AG08396 (cell line): ENCODE data around the gene CAP1.
"Not testable (repeated sequence)": the region's sequence is repeated elsewhere in the genome, so short reads cannot be mapped to it uniquely, and the experiment has no call there.

Experiments
- DNase-seq: peaks from one replicate; pipeline ENCODE4 v3.0.0; 2012; ENCODE audit warnings: low spot score, mixed read lengths

The CAP1 gene

GRCh38 chr1:40032240-40032891 is 8.2 kb upstream of the CAP1 start:
- peak; percentile 53 for DNase-seq

- no peak for DNase-seq
These were observed 5.7 kb upstream of the CAP1 start for GRCh38 chr1:40034869-40035268.

- peak; percentile 54 for DNase-seq
These were observed 4.0 kb upstream of the CAP1 start for GRCh38 chr1:40036574-40036973.

GRCh38 chr1:40037254-40037653 is 3.3 kb upstream of the CAP1 start:
- DNase-seq = not testable (repeated sequence)

GRCh38 chr1:40038697-40039096 is 1.8 kb upstream of the CAP1 start:
- DNase-seq = no peak

- DNase-seq = no peak
These were observed 1.2 kb upstream of the CAP1 start for GRCh38 chr1:40039245-40039756.

GRCh38 chr1:40039757-40040510 is 595 bp upstream of the CAP1 start:
- DNase-seq = peak; percentile 85

- DNase-seq = no peak
These were observed 923 bp downstream of the CAP1 start for GRCh38 chr1:40041466-40041838.

- no peak for DNase-seq
These were observed 1.8 kb downstream of the CAP1 start for GRCh38 chr1:40042341-40042740.

GRCh38 chr1:40044110-40044509 is 3.6 kb downstream of the CAP1 start:
- DNase-seq = no peak

GRCh38 chr1:40045182-40045581 is 4.7 kb downstream of the CAP1 start:
- no peak for DNase-seq

GRCh38 chr1:40045766-40046165 is 5.2 kb downstream of the CAP1 start:
- DNase-seq = no peak

- no peak for DNase-seq
These were observed 6.7 kb downstream of the CAP1 start for GRCh38 chr1:40047276-40047675.

- no peak for DNase-seq
These were observed 7.2 kb downstream of the CAP1 start for GRCh38 chr1:40047769-40048168.

GRCh38 chr1:40049725-40050124 is 9.2 kb downstream of the CAP1 start:
- DNase-seq = no peak

- DNase-seq = no peak
These were observed 10.3 kb downstream of the CAP1 start for GRCh38 chr1:40050863-40051262.

GRCh38 chr1:40053138-40053887 is 12.8 kb downstream of the CAP1 start:
- no peak for DNase-seq

GRCh38 chr1:40056519-40057309 is 16.2 kb downstream of the CAP1 start:
- no peak for DNase-seq

GRCh38 chr1:40057310-40058030 is 16.9 kb downstream of the CAP1 start:
- DNase-seq = no peak

- DNase-seq = no peak
These were observed 17.5 kb downstream of the CAP1 start for GRCh38 chr1:40058097-40058452.
